ENCODE data around the gene PEPD.

Gene PEPD

DNA sequence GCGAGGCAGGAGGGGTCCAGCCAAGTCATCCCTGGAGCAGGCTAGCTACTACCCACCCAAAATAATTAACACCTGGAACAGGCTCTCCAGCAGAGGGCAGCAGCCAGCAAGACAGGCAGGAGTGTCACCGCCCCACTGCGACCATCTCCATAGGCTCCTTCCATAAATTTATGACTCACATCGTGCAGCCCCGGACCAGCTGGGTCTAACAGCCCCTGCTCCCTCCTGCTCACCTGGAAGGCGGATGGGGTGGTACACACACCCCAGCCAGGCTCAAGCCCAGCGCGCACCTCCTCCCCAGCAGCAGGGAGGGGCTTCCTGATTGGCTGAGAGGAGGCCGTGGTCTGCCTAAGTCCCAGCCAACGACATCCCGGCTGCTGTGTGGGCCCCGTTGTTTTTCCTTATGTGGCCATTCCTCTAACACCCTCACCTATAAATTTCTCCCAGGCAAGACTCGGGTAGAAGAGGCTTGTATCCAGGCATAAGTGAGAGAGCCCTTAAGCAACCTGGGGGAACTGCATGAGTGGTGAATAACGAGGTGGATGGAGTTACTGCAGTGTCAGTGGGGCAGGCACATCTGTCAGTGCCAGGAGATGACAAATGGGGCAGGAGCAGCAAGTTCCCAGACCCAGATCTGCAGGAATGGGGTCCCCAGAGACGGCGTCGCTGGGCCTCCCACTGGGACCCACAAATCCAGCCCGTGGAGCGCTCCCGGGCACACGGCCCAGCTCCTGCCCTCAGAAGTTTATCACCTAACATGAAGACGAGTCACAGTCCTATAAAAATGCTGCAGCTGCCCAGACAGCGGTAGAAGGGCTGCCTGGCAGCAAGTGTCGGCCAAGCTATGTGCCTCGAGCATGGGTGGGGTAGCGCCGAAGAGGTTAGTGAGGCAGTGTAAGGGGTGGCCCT lies 105.0 kb downstream of the PEPD start:
- DNase-seq = peak; percentile 77

DNA sequence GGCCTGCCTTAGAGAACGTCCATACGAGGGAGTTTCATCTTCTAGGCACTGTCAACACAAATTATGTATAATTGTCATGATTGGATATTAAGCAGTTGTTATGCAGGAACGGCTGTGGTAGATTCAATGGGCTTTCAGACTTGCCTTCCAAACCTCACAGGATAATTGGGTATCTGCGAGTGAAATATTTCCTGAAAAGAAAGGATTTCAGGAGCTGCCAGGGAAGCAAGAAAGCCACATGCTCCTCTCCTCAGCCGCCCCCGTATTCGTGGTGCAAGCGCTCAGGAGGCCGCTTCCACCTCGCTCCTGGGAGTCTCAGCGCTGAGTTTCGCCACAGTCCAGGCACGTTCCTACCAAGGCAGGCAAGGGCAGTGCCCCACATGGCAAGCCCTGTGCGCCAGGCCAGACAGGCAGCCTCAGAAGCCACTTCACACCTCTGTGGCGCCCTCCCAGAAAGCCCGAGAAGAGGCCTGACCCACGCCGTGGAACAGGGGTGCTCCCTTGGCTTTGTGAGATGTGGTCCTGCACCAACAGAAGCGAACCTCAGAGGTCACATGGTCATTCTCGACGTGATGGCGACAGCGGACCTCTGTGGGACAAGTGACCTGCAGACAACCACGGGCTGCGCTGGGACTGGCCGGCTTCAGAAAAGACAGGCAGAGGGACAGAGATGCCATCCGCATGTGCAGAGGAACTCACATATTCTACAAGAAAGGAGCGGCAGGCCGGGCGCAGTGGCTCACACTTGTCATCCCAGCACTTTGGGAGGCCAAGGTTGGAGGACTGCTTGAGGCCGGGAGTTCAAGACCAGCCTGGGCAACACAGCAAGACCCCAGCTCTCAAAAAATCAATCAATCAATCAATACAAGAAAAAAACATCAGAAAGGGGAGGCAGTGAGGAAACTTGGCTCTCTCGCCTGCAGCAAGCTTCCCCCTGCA lies 106.7 kb downstream of the PEPD start:
- no peak for DNase-seq

DNA sequence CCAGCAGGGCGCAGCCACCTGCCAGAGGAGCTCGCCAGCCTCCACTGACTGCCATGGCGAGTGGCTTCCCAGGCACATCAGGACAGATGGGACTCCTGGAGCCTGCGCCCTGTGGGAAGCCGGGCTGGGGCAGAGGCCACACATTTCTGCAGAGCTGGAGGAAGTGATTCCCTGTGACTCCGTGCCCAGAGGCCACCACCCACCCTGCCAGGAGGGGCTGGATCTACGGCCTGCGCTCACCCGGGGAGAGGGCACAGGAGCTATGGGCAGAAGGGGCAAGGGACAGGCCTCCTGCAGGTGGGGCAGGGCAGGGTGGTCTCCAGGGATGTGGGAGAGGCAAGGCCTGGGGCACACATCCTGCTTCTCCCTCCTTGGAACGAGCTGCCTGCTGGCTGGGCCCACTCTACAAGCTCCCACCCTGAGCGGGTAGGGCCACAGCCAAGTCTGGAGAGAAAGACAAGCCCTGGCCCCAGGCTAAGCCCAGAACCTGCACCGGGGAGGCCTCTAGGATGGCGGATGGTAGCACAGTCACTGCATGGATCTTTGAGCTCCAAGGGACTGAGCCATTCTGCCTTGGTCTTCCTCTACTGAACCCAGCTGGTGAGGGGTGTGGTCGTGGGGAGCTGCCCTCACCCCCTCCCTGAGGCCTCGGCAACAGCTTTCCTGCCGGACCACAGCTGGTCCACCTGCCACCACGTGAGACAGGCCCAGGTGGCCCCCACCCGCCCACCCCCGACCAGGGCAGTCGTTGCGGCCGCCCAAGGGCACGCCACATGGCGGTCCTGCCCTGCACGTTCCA lies 107.5 kb downstream of the PEPD start:
- DNase-seq = no peak

DNA sequence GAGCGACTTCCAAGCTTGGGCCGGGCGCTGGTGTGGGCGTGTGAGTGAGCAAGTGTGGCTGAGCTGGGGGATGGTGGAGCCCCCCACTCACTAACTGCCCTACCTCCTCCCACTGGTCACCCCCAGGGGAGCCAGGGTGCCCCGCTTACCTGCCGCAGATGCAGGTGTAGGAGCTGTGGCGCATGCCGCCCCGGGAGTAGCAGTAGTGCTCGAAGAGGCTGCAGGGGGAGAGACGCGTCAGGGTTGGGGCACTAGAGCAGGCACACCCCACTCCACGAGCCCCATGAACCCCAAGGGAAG lies 108.2 kb downstream of the PEPD start:
- DNase-seq = no peak

DNA sequence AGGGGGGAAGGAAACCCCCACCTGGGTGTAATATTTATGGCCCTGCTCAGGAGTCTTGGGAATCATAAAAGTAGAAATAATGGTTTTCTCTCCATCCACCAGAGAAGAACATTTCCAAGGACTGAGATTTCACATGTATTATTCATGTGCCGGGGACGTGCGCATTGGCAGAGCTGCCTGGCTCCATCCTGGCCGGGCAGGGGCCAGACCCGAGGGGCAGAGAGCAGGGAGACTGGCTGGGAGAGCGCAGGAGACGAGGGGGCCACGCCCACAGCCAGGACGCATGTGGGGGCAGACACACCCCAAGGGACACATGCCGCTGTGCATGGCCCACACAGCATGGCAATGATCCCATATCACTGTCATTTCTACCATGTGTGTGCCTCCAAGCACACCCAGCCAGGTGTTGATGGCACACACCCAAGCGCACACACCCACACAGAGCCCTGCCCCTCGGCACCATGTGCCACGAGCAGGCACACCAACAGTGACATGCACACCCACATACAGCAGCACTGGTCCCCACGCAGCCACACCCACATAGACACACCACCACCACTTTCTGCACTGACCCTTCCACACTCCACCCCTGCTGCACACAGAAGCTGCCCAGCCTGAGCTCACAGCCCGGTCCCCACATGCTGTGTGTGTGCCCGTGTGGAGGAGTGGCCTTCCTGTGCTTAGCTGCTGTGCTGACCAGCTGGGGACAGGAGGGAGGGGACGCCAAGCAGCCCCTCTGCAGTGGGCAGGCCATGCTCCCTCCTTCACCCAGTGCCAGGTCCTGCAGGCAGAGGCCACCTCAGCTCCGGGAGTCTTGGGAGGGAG lies 108.8 kb downstream of the PEPD start:
- DNase-seq = no peak

DNA sequence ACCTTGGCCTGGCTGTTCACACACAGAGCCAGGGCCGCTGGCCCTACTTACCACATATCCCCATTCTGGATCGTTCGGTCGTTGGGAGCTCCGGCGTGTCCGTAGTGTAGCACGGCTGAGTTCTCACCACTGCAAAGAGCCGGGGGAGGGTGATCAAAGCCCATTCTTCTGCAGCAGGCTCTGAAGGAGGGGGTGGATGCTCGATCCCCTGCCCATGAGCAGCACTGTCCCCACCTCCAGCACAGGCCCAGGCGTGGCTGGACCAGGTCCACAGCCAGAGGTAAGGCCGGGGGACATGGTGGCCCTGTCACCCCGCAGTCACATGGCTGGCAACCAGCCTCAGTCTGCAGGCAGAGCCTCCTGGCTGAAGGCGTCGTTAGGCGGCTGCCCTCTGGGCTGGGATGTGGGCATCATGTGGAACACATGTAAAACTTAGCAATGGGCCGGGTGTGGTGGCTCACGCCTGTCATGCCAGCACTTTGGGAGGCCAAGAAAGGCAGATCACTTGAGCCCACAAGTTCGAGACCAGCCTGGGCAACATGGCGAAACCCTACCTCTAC lies 109.9 kb downstream of the PEPD start:
- DNase-seq = no peak

DNA sequence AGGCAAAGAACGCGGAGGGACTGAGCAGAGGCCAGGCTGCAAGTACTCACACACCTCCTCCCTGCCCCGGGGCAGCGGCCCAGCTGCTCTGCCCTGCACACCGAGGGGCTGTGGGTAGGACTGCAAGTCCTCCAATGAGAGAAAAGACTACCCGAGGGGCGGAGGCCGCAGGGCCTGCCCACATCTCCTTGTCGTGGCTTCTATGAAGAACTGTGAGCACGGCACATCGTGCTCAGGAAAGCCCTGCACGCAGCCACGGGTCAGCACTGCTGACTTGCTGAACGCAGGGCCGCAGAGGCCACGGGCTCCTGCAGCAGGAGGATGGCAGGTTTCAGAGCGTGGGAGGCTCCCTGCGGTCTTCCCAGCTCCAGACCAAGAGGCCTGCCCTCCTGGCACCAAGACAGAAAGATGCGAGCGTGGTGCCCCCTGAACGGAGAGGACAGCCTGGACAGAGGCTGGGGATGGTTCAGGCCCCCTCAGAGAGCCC lies 110.6 kb downstream of the PEPD start:
- DNase-seq = no peak

DNA sequence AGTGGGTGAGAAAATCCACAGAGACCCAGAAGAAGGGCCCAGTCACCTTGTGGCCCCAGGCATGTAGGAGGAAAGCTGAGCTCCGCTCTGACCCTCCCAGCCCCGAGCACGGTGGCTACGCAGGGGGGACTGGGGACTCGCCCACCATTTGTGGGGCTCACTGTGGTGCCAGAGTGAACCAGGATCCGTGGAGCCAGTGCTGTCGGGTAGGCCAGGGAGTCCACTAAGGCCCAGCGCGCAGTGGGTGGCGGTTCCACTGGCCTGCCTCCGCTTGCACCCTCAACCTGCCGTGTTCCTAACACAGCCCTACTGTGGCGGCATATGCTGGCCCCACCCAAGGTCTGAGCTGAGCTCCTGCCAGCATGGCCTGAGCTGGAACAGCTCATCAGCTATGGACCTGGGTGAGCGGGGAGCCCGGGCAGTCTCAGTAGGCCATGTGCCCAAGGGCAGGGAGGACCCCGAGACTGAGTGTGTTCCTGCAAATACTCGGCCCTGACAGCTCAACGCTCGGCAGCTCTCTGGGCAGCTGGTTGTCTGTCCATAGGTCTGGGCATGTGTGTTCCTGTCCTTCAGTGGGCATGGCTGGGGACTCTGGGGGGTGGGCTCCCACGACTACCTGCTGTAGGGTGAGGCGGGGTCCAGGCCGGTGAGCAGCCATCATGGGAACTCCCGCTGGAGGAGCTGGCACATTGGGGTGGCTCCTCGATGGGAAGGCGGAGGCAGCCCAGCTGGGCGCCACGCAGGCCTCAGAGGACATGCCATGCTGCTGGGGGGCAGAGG lies 111.5 kb downstream of the PEPD start:
- DNase-seq = no peak

DNA sequence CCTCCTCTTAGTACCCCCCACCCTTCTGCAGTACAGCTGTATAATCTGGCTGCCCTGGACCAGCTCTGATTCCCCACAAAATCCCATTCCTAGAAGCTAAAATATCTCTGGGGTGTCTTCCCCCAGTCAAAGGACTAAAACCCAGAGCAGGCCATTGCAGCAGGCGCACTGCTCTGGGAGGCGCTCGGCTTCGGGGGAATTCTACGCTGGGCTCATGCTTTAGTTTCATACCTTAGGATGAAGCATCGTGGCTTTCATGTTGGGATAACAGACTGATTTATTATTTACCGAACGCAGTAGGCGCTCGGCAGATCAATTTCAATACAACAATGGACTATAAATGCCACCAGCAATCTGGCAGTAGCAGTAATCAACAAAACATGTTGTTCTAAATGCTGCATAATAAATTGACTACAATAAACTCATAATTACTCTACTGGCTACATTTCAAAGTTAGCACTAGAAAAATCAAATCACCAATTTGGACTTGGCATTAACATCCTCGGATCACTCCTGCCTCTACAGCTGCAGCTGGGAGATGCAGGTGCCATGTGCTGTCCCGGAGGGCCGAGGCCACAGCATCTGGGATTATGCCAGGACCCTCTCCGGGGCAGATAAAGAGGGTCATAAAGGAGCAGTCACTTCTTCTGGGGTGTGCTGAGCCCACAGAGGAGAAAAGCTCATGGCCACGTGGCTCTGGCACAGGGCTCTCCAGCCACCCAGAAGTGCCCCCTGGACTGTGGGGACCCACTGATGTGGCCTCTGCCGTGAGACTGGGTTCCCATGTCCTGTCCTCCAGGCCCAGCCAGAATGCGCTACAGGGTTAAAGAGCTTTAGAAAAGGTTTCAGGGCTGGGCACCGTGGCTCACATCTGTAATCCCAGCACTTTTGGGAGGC lies 112.8 kb downstream of the PEPD start:
- no peak for DNase-seq

DNA sequence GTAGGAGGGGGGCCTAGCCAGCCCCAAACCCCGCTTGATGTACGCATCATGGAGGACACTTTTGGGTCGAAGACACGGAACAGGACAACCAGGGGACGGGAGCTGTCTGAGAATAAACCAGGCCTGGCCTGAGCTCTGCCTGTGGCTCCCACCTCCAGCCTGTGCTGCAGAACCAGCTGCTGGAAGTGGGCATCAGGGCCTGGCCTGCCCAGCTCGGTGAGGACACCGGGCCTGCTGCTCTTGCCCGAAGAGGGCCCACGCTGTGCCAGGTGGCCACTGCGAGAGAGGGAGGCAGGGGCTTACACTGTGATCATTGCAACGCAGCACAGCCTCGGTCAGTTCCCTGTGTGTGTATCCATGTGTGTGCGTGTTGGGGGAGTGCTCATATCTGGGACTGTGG lies 113.5 kb downstream of the PEPD start:
- no peak for DNase-seq

DNA sequence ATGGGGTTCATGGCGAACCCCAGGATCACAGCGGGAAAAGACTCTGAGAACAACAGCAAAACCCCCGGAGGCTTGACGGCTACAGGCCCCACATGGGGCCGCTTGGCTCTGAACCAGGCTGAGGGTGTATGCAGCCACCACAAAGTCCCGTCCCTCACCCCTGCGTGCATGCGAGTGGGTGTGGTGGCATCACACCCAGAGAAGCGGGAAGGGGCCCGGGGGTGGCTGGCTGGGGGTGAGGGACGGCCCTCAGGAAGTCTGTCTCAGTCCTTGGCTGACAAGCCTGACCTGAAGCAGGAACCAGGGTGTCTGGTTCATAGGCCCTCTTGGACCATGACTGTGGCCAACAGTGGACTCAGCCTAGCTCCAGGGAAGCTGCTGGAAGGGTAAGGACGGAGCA lies 113.9 kb downstream of the PEPD start:
- DNase-seq = no peak

DNA sequence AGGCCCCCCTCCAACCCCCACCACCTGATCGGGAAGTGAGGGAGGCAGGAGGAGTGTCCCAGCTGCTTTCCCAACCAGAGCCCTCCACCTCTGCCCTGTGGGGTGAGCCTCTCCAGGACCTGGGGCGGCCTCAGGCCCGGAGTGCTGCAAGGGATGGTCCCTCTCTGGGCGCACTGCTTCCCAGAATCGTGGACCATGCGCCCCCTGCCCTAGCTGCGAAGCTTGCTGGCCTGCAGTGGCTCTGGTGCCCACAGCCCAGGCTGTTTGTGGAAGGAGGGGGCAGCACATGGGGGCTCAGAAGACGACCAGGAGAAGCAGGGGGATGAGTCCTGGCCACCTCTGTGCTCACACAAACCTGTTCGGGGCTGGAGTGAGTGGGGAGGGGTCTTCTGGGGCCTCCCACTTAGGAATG lies 114.4 kb downstream of the PEPD start:
- no peak for DNase-seq

DNA sequence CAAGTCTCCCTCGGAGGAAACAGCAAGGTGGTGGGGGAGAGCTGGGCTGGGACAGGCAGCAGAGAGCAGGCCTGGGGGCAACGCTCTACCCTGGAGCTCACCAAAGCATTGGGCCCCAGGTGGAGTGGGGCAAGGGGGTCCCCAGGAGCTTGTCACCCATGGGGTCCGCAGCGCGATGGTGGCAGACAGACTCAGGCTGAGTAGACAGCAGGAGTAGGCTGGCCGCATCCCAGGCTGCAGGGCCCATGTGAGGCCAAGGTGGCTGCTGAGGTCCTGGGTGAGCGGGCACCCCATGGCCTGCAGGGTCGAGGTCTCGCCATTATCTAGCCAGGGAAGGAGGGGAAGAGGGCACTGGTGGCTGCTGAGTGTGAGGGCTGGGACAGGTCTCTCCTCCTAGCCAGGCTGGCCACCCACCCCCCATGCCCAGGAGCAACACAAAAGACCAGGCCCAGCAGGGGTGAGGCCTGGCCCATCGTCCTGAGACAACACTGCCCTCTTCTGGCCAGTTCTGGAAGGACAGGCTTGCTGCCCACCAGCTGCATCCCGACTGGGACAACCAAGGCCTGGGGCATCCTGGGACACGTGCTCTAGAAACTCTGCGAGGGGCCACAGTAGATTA lies 115.0 kb downstream of the PEPD start:
- DNase-seq = peak; percentile 5

DNA sequence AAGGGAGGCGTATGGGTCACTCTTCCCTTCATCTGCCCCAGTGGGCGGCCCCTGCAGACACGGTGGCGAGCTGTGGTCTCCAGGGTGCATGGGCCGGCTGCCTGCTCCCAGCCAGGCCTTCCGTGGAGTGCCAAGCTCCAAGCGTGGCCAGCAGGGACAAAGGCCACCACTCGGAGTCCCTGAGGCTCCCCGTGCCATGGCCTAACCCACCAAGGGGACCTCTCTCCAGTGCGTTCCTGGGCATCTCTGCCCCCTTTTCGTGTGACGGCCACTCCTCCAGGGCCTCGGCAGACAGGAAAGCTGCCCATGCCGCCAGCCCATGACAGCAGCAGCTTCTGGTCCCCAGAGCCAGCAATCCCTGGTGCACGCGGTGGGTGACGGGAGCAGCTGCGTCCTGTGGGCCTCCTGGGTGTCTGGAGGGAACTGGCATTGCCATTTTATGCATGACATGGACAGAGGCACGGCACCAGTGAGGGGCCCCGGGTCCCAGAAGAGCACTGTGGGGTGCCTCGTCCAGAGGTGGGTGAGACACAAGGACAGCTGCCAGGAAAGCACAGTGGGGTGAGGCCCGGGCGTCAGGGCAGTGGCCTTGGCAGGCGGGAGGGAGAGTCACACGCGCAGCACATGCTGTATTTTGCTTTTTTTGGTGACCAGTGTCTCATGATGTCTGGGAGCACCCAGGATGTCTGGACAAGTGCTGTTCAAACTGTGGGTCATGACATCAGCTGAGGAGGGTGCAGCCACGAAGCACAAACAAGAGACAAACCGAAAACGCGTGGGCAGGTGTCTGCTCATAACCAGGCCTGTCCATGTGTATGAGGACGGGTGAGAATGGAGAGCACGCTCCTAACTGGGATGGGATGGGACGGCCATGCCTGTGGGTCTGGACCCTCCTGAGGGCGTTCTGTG lies 115.8 kb downstream of the PEPD start:
- no peak for DNase-seq

DNA sequence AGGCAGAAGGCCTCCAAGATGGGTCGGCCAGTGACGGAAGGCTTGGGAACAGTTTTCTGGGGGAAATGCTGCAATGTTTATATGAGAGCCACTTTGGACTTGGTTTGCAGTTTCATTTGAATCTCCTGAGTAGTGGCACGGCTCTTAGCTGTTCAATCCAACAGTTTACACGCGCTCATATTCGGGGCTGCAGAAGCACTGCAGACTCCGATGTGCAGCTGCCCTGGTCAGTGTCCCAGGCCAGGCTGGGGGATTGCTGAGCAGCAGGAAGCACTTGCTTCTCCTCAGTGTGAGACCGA lies 116.4 kb downstream of the PEPD start:
- no peak for DNase-seq

DNA sequence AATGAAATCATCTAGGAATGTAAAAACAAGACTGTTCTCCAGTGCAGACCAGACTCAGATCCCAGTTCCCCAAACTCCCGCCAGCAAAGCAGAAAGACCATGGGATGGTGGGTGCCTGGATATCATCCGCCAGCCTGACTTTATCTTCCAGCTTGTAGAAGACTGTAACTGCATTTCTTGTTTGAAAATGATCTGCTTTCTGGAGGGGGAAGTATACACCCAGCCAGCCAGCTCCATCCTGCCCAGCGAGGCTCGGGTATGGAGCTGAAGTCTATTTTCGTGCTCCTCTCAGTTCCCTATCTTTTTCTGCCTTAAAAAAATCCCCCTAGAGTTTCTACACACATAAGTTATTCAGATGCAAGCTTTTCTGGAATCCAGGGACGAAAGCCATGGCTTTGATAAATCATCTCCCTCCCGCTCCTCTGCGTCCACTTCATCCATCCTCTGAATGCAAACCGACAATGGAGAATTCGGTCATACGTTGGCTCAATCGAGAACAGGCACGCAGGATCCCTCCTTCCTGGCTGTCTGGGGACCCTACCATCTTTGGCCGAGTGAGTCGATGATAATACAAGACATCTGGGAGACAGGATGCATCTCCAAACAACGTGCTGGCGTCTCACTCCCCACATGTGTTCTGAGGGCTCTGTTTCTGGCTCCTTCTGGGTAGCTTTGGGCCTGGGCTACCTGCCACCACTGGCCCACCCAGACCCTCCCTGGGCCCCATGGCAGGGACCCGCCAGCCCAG lies 116.9 kb downstream of the PEPD start:
- no peak for DNase-seq

DNA sequence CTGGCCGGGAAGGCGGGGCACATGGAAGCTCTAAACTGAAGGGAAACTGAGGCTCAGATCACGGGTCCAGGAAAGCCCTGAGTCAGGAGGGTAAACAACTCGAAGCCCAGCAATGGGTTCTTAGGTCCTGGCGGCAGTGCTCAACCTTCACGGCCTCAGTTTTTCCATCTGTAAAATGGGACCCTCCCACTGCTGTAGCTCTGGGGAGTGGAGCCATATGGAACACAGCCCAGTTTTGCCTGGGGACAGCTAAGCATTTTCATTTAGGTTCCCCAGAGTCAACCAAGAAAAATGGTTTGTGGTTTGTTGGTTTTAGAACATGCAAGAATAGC lies 117.7 kb downstream of the PEPD start:
- DNase-seq = no peak
